ENCODE data around the gene YEATS4. TPM values are rescaled to one million over a fixed set of nuclear protein-coding genes. Genes with fewer than 3 reads are reported as not detected.

The YEATS4 gene
- polyA plus RNA-seq, 12 donors, result 10.9 to 21.8 (median 16.9) TPM; not detected in 2

- DNase-seq, result no peak
Observed at GRCh38 chr12:69386921-69387320, 27.4 kb downstream of the YEATS4 start.

DNA sequence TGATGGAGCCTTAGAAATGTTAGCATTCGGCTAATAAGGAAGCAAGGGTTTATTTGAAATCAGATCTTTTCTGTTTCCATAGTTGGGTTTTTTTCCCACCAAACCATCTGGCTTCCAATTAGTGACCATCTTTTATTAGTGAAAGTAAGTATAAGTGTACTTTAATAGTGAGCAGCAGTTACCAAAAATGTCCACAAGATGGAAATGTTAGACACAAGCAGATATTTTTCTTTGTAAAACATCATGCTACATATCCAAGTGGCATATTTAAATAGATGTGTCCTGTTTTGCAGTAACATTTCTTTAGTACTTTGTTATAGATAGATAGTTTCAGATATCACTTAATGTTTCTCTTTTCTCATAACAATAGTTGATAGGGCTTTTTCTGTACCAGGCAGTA, 28.8 kb downstream of the YEATS4 start:
- peak; percentile 32 for DNase-seq

GRCh38 chr12:69389831-69390230, 30.3 kb downstream of the YEATS4 start:
- DNase-seq, result no peak

GRCh38 chr12:69392179-69392928, 32.8 kb downstream of the YEATS4 start:
- no peak for DNase-seq

- no peak for DNase-seq
Observed at GRCh38 chr12:69396041-69396440, 36.5 kb downstream of the YEATS4 start.

DNA sequence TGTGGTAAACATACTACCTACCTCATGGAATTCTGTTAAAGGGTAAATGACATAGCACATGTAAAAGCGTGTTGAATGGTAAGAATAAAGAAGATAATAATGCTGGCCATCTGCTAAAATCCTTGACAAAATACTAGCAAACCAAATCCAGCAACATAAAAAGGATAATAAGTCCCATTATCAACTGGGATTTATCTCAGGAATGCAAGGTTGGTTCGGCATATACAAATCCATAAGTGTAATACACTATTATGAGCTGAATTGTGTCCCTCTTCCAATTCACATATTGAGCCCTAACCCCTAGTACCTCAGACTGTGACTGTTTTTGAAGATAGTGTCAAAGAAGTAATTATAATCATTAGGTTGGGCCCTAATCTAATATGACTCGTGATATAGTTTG, 37.4 kb downstream of the YEATS4 start:
- no peak for DNase-seq

DNA sequence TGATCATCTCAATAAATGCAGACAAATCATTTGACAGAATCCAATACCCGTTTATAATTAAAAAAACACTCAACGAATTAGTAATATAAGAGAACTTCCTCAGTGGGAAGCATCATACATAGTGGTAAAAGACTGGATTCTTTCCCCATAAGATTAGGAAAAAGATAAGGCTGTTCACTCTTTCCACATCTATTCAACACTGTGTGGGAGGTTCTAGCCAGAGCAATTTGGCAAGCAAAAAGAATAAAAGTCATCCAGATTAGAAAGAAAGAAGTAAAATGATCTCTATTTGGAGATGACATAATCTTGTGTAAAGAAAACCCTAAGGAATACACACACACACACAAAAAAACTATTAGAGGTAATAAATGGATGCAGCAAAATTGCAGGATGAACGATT, 38.4 kb downstream of the YEATS4 start:
- DNase-seq, result no peak

DNA sequence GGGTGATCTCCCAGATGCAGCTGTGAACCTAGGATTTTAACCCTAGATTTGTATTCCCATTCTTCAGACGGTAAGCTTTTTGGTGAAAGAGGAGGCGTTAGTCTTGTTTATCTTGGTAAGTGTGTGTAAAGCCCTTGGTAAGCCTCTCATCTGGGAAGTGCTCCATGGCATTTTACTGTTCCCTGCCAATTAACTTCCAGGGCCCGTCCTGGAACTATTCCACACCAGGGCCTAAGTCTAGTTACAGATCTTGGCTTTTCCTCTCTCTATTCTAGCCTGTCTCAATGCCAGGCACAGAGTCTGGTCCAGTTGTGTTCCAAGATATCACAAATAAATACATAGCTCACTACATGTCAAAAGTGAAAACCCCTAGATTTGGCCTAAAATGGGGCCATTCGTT, 42.4 kb downstream of the YEATS4 start:
- DNase-seq, result no peak

DNA sequence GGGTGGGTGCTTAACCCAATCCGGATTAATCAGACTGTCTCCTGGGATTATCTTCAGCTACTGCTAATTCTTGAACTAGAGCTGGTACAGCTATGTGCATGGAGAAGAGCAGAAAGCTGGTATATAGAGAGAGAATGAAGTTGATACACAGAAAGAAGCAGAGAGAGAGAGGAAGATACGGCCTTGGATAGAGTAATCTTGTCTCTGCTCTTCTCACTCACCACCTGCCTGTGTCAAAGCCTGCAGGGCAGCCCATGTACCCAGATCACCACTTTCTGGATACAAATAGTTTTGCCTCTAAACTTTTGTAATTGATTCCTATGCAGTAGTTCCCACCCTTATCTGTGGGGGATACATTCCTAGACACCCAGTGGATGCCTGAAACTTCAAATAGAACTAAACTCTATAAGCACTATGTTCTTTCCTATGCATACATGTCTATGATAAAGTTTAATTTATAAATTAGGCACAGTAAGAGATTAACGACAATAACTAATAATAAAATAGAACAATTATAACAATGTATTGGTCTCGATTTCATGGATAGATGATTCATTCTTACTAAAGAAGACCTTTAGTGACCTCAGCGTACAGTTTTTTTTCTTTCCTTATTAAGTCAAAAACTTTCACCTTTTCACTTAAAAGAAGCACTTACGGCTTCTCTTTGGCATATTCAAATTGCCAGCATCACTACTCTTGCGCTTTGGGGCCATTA, 45.5 kb downstream of the YEATS4 start:
- DNase-seq, result no peak

GRCh38 chr12:69405566-69405865, 46.0 kb downstream of the YEATS4 start:
- DNase-seq, result no peak

DNA sequence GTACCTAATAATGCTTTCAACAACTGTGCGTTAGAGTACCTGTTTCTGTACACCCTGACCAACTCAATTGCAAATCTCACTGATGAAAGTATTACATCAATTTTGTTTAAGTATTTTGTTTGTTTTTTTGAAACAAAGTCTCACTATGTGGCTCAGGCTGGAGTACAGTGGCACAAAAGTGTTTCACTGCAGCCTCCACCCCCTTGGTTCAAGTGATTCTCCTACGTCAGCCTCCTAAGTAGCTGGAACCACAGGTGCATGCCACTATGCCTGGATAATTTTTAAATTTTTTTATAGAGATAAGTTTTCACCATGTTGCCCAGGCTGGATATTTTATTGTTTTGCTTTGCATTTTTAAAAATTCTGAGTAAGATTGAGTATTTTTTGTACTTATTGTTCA, 46.7 kb downstream of the YEATS4 start:
- no peak for DNase-seq

DNA sequence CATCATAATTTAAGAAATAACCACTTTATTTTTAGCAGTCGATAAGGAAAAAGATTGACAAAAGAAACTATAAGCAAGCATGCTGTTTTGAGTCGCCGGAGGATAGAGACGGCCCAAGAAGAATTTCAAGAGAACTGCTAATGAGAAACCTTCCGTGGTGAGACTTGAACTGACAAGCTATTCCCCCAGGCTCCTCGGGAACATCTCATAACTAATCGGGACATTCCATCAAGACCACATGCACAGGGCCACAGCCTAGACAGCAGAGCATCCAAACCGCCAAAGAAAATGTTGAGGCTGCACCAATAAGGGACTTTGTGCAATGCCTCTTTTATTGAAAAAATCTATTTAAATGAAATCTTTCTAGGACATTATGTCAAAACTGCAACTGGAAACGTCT, 51.0 kb downstream of the YEATS4 start:
- DNase-seq, result no peak

DNA sequence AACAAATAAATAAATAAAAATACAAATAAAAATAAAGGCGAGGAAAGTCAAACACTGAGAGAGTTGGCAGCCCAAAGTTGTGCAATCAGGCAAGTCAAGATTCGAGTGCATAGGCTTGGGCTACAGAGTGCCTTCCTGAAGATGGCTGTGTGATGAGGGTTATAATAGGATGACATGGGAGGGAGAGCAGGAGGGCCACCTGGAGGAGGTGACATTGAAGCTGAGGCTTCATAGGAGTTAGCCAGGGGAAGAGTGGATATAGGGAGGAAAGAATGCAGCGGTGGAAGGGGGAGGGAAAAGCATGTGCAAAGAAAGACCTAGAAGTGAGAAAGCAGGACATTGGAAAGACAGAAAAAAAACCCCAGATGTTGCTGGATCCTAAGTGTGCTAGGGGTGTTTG, 53.1 kb downstream of the YEATS4 start:
- DNase-seq, result no peak

DNA sequence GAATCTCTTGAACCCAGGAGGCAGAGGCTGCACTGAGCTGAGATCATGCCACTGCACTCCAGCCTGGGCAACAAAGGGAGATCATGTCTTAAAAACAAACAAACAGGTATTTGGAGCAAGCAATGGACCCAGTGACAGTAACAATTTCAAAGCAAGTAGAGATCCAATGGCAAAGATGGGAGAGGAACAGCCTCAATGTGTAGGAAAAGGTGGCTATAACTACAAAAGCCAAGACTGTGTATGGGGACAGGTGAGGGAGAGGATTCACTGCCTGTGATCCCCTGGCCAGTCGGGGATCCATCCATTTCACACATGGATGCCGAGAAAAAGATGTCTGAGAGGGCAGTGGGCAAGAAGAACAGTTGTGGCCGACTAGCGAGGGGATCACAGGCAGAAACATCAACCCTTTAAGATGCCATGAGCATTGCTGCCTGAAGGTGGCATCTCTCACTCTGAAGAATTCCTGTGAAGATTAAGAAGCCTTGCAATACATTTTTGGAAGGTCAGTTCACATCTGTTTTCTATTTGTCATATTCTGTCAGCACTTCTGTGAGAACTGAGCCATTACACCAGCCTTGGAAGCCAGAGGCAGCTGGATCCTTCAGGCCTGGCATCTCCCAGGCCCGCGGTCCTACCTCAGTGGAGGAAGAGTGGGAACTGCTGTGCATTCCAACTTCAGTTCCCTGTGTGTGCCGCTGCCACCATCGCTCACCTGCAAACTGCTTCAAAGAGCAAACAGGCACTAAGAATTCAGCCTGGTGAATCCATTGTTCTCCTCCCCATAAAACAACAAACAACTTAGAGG, 56.1 kb downstream of the YEATS4 start:
- DNase-seq, result peak; percentile 80

GRCh38 chr12:69417231-69417630, 57.7 kb downstream of the YEATS4 start:
- no peak for DNase-seq

DNA sequence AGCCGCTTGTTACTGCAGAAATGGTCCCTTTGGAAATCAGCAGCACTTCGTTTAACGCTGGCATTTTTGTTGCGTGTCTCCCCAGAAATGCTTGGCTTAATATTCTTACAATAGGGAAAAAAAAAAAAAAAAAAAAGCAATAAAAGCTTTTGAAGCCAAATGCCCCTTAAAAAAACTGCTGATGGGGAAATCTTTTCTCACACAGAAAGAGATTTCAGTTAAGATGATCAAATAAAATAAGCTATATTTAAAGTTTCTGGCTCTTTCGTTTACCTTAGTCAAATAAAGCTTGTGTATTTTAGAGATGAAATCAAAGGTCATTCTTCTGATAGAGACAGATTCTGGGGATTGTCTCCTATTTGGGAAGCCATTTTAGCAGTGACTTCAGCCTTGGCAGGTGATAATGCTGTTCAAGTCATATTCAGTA, 58.2 kb downstream of the YEATS4 start:
- DNase-seq, result no peak

DNA sequence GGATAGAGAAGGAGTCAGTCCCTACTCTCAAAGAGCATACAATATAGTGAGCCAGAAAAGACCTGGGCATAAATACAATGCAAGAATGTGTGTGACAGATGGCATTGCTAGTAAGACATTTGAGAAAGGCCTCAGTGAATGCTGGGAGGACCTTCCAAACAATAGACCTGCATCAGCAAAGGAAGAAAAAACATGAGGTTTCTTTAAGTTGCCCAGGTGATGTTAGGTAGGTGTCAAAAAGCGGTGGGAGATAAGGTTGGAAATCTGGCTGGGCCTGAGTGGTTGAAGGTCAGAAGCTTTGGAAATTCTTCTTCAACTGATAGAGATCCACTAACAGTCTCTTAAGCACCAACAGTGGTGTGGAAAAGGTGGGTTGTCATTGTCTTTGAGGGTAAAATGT, 60.2 kb downstream of the YEATS4 start:
- no peak for DNase-seq

GRCh38 chr12:69421548-69421947, 62.0 kb downstream of the YEATS4 start:
- no peak for DNase-seq

GRCh38 chr12:69423037-69423905, 63.7 kb downstream of the YEATS4 start:
- DNase-seq, result no peak

- DNase-seq, result no peak
Observed at GRCh38 chr12:69425417-69425816, 65.9 kb downstream of the YEATS4 start.

DNA sequence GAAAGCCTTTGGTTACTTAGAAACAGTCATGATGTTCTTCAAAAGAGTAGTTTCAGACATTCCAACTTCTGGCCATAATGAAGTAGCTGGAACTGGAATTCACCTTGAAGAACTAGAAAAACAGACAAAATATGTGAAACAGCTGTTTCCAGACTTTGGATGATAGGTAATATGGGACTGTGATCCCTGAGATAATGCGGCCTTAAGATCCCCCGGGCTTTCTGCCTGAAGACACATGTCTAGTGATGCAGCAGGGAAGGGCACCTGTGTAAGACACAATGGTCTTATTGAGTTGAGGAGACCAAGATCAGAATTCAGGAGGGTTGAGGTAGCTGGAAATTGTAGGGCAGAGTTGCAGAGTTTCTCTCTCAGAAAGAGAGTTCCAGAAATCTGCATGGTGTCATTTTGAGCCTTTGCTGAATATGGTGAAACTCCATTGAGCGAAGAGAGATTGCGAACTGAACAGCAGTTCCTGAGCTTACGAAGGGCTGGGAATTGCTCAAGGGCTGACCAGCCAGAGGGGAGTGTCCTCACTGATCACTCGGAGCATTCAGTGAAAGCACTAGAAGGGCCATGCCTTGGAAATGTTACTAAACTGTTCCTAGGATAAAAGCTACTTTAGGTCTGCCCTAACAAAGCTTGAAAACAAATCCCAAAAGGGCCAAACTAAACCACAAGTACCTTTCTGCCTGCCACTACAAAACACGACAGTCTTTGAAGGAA, 69.0 kb downstream of the YEATS4 start:
- DNase-seq, result no peak
